ENCODE results near the gene CCDC120. TPM values are rescaled to one million over a fixed set of nuclear protein-coding genes. Genes with fewer than 3 reads are reported as not detected.

The CCDC120 gene
- total RNA-seq, 2 donors from 2014 or later: 11.3 to 11.8 TPM

DNA sequence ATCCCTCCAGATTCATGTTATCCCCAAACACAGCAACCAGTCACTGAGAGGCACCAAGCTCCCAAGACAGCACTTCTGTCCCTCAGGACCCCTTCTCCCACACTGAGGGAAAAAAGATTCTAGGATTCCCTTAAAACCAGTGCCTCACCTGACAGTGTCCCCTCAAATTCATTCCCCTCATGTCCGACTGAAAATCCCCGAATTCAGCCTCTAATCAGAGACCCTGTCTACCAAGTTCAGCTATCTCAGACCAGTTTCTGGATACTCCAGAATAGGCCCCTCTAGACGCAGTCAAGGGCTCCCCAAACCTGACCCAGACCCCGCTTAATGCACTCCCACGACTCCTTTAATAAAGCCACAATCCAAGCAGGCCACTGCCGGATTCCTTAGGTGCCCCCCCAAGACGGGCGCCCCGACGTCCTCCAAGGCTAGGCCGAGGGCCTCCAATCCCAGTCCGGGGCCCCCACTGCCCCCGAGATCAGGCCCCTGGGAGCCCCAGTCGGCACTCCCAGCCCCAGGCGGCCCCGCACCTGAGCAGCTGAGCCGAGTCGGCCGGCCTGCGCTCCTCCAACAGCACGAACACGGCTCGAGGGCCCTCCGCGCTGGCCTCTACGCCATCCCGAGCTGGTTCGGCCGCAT, 16.1 kb upstream of the CCDC120 start:
- H3K4me1 ChIP-seq: no peaks in the 10 kb centered on the region
- no peaks in the 10 kb centered on the region for H3K27me3 ChIP-seq
- no peaks in the 10 kb centered on the region for H3K9me3 ChIP-seq
- intact Hi-C loops (cut with DNase I): no loop called here
- TF ChIP-seq, protein P1, sequence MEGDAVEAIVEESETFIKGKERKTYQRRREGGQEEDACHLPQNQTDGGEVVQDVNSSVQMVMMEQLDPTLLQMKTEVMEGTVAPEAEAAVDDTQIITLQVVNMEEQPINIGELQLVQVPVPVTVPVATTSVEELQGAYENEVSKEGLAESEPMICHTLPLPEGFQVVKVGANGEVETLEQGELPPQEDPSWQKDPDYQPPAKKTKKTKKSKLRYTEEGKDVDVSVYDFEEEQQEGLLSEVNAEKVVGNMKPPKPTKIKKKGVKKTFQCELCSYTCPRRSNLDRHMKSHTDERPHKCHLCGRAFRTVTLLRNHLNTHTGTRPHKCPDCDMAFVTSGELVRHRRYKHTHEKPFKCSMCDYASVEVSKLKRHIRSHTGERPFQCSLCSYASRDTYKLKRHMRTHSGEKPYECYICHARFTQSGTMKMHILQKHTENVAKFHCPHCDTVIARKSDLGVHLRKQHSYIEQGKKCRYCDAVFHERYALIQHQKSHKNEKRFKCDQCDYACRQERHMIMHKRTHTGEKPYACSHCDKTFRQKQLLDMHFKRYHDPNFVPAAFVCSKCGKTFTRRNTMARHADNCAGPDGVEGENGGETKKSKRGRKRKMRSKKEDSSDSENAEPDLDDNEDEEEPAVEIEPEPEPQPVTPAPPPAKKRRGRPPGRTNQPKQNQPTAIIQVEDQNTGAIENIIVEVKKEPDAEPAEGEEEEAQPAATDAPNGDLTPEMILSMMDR (IDR thresholded peaks at IDR 0.05): no peak
- H3K4me3 ChIP-seq: peak overlapping the region; percentile 67
- H3K9ac ChIP-seq (ENCODE audit: low read depth in 2 of 2, low read length in 2 of 2): peak overlapping the region; percentile 75 to 90
- peak overlapping the region; percentile 90 for H3K27ac ChIP-seq
- peaks cover 5% of the 10 kb centered on the region for H3K36me3 ChIP-seq
- DNase-seq: no peak

DNA sequence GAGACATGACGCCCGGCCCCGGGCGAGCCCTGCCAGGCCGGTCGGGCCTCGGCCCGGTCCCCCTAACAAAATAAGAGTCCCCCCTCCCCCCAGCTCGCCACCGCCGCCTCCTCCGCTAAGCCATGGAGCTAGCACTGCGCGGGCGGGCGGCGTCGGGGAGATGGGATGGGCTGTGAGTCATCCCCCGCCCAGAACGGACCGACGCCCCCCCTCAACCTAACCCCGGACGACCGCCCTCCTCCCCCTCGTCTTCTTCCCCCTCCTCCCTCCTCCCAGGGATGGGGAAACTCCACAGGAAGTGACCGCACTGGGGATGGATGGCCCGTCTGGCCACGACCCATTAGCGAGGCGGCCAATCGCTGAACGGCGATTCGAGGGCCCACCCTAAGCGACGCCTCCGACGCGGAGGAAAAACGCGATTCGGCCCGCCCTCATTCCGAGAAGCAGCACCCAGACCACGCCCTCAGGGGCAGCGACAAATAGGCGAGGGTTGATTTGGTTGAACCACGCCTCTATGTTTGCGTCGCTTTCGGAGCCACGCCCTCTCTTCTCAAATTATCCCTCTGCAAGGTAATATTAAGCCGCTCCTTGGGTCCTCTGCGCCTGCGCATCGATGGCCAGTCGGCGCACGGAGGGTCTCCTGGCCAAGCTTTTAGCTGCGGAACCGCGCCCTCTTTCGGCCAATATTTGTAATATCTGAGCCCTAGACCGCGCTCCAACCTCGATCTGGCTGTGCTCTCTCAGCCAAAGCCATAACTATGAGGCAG, 15.4 kb upstream of the CCDC120 start, which contains the start of gene TFE3:
Gene TFE3, minus strand, starts transcription at position 138 of the 767 bp plus-strand sequence. Its CDS starts 131 bp downstream, at position 7.
- TF ChIP-seq, protein P1 (IDR thresholded peaks at IDR 0.05): peak; percentile 36
- H3K4me1 ChIP-seq: no peaks in the 10 kb centered on the region
- H3K27me3 ChIP-seq: no peaks in the 10 kb centered on the region
- H3K9ac ChIP-seq (ENCODE audit: low read depth in 2 of 2, low read length in 2 of 2): peak within 1 kb of the TSS; percentile 75 to 90
- no peaks in the 10 kb centered on the region for H3K9me3 ChIP-seq
- peak within 1 kb of the TSS; percentile 90 for H3K27ac ChIP-seq
- intact Hi-C loops (cut with DNase I): no loop called here
- peak within 1 kb of the TSS; percentile 67 for H3K4me3 ChIP-seq
- DNase-seq: peak; percentile 96
- peaks cover 5% of the 10 kb centered on the region for H3K36me3 ChIP-seq

DNA sequence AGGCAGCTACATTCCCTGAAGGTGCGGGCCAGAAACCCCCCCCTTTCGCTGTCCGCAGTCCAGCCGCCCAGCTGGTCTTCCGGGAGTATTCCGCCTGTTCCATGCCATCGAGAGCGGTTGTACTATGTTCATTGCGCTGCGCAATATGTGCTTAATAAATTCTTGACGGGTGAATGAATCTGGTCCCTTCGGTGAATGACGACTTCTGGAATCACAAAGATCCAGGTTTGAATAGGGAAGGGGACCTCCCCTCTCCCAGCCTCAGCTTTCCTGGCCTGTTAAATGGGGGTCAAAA, 14.9 kb upstream of the CCDC120 start:
- Histone ChIP-seq H3K4me1 (no peaks in the 10 kb centered on the region), H3K27ac (peak overlapping the region; percentile 74), H3K27me3 (no peaks in the 10 kb centered on the region), H3K9ac (ENCODE audit: low read depth in 2 of 2, low read length in 2 of 2) (peak overlapping the region in 1 of 2 donors; percentile 61), H3K9me3 (no peaks in the 10 kb centered on the region), H3K4me3 (peak overlapping the region; percentile 10), H3K36me3 (peaks cover 2% of the 10 kb centered on the region)
- no peak for DNase-seq
- intact Hi-C loops (cut with DNase I): no loop called here
- TF ChIP-seq, protein P1 (IDR thresholded peaks at IDR 0.05): no peak

DNA sequence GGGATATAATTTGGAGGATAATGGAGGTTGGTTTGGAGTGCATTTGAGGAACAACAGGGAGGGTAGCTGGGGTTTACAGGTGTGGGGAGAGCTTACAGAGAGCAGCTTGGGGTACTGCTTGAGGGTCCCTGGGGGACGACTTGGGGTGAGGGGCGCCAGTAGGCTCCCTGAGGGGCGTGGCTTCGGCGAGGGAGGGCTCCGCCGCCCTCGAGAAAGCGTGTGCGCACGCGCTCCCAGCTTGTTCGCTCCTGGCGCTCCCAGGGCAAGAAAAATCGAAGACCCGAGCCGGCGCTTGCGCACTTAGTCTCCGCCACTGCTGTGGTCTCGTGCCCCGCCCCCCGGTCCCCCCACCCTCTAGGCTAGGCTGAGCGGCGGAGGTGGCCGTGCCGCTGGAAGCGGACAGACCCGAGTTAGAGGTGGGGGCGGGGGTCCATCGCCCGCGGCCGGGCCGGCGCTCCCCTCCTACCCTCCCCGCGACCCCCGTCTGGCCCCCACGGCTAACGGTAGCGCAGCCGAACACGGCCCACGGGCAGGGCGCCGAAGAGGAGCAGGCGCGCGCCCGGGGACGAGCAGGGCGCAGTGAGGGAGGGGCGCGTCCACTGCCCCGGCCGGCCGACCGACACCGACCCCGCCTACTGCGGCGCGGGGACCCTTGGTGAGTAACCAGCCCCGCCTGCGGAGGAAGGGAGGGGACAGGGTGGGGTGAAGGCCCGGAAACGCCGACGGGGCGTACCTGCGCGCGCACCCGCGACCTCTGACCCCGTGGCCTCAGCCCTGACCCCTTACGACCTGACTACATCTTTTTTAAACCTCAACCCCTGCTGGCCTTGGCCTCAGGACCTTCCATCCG, 5.4 kb upstream of the CCDC120 start:
- Histone ChIP-seq H3K27me3 (no peaks in the 10 kb centered on the region), H3K9ac (ENCODE audit: low read depth in 2 of 2, low read length in 2 of 2) (peak overlapping the region in 1 of 2 donors; percentile 69)
- intact Hi-C loops (cut with DNase I): no loop called here

More for the DNA sequence above, 5.4 kb upstream of the CCDC120 start:
- Histone ChIP-seq H3K36me3 (no peaks in the 10 kb centered on the region), H3K27ac (peak overlapping the region; percentile 32), H3K4me3 (peak overlapping the region; percentile 46), H3K9me3 (no peaks in the 10 kb centered on the region), H3K4me1 (no peaks in the 10 kb centered on the region)
- TF ChIP-seq, protein P1 (IDR thresholded peaks at IDR 0.05): no peak
- no peak for DNase-seq

Measured in colonic mucosa (tissue), 4 donors.